Stimulated activated CD8-positive, alpha-beta memory T cell treated with anti-CD3 and anti-CD28 coated beads, Interleukin-7, amount 100 ng/mL, for 48 hours (primary cell): ENCODE results near the gene PLA2G6.

Experiments
- DNase-seq, 2 donors: peaks; one replicate each; pipeline ENCODE4 v3.0.0-alpha.2; 2020; ENCODE audit warnings: low read depth in 1 of 2; ENCODE audit errors: extremely low read depth in 1 of 2

Gene PLA2G6

DNA sequence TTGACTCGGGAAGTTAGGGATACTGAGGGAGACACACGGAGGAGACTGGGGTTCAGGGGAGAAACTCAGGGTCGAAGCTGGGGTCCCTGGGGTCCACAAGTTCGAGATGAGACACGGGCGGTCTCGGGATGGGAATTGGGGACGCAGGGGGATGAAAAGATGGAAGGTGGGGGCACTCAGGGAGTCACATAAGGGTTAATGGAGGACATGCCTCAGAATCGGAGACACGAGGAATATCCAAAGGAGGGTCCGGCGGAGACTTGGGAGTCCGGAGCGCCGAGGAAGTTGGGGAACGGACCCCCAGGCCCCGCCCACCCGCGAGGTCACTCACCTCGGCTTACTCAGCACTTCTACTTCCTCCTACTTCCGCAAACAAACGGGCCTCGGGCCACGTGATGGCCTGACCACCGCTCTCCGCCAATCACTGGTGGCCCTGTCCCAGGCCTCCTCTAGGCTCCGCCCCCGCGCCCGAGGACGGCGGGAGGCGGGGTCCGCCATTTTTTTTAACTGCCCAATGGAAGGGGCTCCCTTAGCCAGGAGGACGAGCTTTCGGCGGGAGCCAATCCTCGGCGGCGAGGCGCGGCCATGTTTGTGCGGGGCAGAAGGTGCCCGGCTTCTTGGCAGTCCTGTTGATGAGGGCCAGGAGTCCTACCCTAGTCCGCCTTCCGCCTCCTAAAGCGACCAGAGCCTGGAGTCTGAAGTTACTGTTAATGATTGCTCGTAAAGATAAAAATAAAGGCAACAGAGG, at the start of gene PLA2G6:
Gene PLA2G6, minus strand, starts transcription at position 378 of the 748 bp plus-strand sequence. CDS start 12,404 bp downstream, outside the sequence.
- DNase-seq: peak; percentile 97 to 99

- no peak for DNase-seq
These were observed 49.3 kb upstream of the PLA2G6 start for GRCh38 chr22:38230916-38231315.

DNA sequence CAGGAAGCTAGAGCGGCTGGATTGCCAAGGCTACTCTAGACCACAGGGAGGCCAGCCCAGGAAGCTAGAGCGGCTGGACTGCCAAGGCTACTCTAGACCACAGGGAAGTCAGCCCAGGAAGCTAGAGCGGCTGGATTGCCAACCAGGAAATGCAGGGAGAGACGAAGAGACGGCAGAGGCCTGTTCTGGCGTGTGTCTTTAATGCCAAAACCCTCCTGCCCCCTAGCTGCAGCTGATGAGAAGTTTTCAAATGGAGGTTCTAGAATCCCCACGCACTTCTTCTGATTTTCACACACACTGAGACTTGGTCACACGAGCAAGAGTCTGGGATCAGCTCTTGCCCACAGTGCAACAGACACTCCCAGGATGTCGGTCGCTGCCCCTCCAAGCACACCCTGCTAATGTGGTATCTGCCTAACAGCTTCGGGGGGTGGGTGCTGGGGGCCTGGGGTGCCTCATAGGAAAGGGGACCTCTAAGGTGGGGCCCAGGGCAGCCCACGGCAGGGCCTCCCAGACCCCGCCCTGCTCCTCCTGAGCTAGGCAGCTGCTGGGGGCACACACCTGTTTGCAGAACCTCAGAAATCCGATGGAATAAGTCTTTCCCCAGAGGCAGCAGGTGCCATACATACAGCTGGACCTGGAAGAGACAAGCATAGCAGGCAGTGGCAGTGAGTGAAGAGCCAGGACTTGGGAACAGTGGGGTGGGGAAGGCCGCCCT, 48.6 kb upstream of the PLA2G6 start:
- no peak for DNase-seq

DNA sequence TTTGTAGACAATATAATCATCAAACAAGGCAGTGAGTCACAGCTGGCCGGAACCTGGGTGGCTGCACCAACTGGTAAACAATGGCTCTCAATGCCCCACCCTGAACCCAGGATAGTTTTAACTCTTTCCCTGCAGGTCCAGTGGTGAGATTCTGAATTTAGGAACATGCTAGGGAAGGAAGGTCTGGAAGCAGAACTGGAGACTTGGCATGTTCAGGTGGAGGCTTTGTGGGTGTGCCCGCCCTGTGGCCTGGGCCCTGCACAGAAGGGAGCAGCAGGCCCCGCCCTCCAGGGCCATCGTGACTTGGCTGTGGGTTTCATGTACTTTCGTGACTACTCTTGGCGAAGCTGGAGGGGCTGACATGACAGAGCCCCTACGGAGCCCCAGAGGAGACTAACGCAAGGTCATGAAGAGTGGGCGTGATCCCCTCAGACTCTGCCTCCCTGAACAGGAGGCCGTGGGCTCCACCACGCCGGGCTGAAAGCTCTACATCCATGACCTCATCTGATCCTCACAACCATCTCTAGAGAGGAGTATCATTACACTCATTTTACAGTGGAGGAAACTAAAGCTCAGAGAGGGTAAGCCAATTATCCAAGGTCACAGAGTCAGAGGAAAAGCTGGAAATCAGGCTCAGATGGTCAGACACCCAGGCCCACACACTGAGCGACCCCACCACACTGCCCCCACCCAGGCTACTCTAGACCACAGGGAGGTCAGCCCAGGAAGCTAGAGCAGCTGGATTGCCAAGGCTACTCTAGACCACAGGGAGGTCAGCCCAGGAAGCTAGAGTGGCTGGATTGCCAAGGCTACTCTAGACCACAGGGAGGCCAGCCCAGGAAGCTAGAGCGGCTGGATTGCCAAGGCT, 47.5 kb upstream of the PLA2G6 start:
- no peak for DNase-seq

- no peak for DNase-seq
These were observed 46.8 kb upstream of the PLA2G6 start for GRCh38 chr22:38228326-38228872.

GRCh38 chr22:38226853-38227649, 45.4 kb upstream of the PLA2G6 start:
- no peak for DNase-seq

DNA sequence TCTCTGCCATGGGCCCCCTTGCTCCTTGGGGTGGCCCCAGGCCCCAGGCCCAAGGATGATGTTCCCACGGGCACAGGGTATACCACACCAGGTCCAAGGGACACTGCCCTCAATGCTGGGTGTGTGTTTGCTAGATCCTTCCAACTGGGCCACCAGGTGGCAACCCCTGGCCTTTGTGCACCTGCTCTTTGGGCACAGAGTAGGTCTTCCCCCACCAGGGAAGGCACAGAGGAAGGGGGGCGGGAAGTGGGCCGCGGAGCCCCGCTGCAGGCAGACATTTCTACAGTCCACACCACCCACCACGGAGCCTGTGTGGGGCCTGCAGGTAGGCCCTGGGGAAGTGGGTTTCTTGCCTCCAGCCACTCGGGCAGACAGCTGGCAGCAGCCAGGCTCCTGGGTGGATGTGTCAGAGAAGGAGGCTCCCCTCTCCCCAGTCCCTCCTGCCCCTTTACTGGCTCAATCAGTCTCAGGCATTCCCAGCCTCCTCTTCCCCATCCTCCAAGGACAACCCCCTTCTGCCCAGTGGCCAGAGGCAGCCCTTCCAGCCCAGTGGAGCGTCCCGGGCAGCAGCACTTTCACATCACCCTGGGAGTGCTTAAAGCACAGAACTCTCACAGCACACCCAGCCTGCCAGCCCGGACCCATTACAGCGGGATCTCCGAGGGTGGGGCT, 41.8 kb upstream of the PLA2G6 start:
- no peak for DNase-seq

DNA sequence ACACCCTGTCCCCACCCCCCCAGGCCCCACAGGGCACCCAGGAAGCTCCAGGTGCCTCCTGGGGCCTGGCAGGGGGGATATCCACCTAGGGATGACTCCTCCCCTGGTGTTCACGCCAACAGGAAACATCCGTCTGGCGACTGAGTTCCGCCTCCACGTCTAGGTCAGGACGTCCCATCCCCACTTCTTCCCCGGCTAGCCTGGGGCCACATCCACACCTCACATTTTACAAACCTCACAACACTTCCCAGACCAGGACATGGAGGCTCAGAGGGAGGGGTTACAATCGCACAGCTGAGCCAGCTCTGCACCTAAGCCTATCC, 41.1 kb upstream of the PLA2G6 start:
- no peak for DNase-seq

DNA sequence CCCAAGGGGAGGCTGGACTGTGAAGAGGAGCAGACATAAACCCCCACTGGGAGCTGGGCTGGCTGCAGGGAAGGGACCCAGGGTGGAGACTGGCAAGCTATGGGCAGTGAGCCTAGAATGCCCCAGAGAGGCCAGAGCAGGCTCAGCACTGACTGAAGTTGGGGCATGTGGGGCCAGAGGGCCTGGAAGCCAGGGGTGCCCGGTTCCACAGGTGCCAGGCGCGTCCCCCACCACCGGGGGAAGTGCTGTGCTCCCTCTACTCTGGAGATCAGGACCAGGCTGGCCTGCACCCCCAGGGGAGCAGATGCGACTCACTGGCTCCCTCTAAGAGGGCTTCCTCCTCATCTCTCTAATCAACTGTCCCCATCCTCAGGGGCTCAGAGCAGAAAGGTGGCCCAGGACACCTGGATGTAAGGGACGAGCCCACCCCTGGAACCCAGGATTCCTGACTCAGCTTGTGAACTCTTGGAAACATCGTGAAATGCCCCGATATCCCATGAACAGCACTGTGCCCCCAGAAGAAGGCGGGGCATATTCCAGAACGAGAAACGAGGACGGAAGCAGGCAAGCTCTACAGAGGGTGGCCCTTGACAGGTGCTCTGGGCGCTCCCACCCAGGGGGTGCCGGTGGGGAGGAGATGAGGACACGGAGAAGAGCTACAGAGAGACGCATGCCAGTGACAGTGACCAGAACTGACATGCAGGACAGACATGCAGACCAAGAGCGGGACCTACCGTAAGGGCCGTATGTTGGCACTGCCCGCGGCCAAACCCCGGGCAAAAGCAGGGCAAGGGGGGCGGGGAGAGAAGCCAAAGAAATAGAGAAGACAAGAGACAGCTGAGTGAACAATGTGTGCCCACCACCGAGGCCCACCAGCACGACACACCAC, 40.5 kb upstream of the PLA2G6 start:
- DNase-seq: no peak

DNA sequence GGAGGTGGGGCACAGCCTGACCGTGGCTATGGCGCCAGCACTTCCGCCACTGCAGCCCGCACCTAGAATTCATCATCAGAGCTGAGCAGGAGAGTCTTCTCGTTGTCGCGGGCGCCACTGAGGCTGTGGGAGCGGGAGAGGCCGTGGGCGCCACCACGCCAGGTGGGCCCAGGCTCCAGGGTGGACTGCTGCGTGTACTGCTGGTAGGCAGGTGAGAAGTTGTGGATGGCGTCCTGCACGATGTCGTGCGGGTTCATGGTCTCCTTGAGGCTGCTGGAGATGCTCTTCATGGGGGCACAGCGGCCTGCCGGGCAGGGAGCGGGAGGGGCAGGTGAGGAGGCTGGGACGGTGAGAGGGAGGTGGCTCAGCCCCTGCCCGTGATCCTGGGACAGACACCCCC, 39.8 kb upstream of the PLA2G6 start:
- no peak for DNase-seq

- DNase-seq: no peak
These were observed 39.2 kb upstream of the PLA2G6 start for GRCh38 chr22:38220653-38221386.

DNA sequence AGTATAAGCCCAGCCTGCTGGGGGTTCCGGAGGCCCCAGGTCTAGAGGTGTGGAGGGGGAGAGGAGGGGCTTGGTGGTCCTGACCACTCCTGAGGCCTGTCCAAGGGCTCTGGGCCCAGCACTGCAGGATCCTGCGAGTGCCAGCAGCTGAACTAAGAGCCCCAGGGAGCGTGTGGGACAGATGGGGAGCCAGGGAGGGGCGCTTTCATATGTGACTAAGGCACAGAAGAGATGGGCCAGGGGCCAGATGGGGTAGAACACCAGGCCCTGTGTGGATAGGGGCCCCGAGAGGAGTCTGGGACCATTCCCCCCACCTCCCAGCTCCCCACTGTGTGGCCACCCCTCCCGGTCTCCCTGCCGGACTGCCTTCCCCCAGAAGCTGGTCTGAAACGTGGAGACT, 38.5 kb upstream of the PLA2G6 start:
- no peak for DNase-seq

DNA sequence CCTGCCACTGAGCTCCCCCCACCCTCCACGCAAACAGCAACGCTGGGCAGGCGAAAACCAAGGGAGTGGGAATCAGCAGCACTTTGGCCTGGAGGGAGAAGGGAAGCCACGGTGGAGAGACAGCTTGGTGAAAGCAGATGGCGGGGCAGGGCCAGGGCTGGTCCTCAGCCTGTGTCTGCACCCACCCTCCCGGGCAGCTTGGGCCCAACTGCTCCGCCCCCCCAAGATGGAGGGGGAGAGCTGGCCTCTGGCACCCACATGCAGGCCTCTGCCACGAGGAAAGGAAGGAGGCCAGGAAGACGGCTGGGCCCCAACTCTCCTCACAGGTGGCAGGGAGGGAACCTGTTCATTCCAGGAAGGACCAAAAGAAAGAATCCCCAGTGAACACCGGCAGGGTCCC, 38.0 kb upstream of the PLA2G6 start:
- DNase-seq: no peak

- no peak for DNase-seq
These were observed 37.3 kb upstream of the PLA2G6 start for GRCh38 chr22:38218661-38219622.

- DNase-seq: no peak
These were observed 33.8 kb upstream of the PLA2G6 start for GRCh38 chr22:38215156-38216038.
